Epithelial cell of proximal tubule (primary cell): Measurements from ENCODE around the gene MIXL1. TPM values are rescaled to one million over a fixed set of nuclear protein-coding genes. Genes with fewer than 3 reads are reported as not detected.
"Not testable (repeated sequence)": the region's sequence is repeated elsewhere in the genome, so short reads cannot be mapped to it uniquely, and the experiment has no call there.

ENCODE experiments used
- DNase-seq: peaks from one replicate; pipeline ENCODE4 v3.0.0-alpha.2; 2011; ENCODE audit warnings: low read depth
- H3K4me3 ChIP-seq: 2 replicates; pipeline ENCODE4 v1.5.1; 2011; ENCODE audit warnings: low read depth, mild to moderate bottlenecking, low read length
- CTCF ChIP-seq: conservative IDR thresholded peaks from 2 replicates; pipeline ENCODE4 v1.5.1; 2012; ENCODE audit warnings: low read depth, mild to moderate bottlenecking, low read length
- total RNA-seq: library from RNA; depleted of rRNA; stranded (reverse); fragments of >200 nt; gene quantifications from 2 replicates; pipeline ENCODE4 v1.2.3, GENCODE V29; 2015

MIXL1 gene
- total RNA-seq, 1 donor from 2014 or later, result not detected

GRCh38 chr1:226187380-226187779, 36.1 kb upstream of the MIXL1 start:
- peak overlapping the region; percentile 85 for H3K4me3 ChIP-seq
- TF ChIP-seq CTCF, result no peak
- no peak for DNase-seq

GRCh38 chr1:226195144-226195543, 28.3 kb upstream of the MIXL1 start:
- TF ChIP-seq CTCF, result no peak
- H3K4me3 ChIP-seq, result no peak overlapping the region
- no peak for DNase-seq

- DNase-seq, result no peak
- no peak overlapping the region for H3K4me3 ChIP-seq
- TF ChIP-seq CTCF, result no peak
Observed at GRCh38 chr1:226199971-226200370, 23.5 kb upstream of the MIXL1 start.

- no peak for DNase-seq
- TF ChIP-seq CTCF, result peak; percentile 59
- H3K4me3 ChIP-seq, result no peak overlapping the region
Observed at GRCh38 chr1:226201029-226201593, 22.4 kb upstream of the MIXL1 start.

GRCh38 chr1:226202246-226202645, 21.2 kb upstream of the MIXL1 start:
- TF ChIP-seq CTCF, result no peak
- H3K4me3 ChIP-seq, result no peak overlapping the region
- no peak for DNase-seq

- H3K4me3 ChIP-seq, DNase-seq: not testable (repeated sequence)
Observed at GRCh38 chr1:226202666-226203065, 20.8 kb upstream of the MIXL1 start.

- no peak overlapping the region for H3K4me3 ChIP-seq
- TF ChIP-seq CTCF, result no peak
- DNase-seq, result no peak
Observed at GRCh38 chr1:226203240-226203639, 20.2 kb upstream of the MIXL1 start.
